ENCODE results near the gene WWC1. TPM values are rescaled to one million over a fixed set of nuclear protein-coding genes. Genes with fewer than 3 reads are reported as not detected.
A peak's percentile ranks its signal among the peaks of the same experiment; 100 is the strongest.

The WWC1 gene
- total RNA-seq, 1 donor from 2014 or later: 1.5 TPM

GRCh38 chr5:168401226-168401625, 109.8 kb downstream of the WWC1 start:
- DNase-seq: no peak
- Mint-ChIP-seq H3K9me3 (ENCODE audit: unreplicated experiment) (no peaks in the 10 kb centered on the region), H3K36me3 (ENCODE audit: unreplicated experiment) (no peaks in the 10 kb centered on the region), H3K4me1 (ENCODE audit: low read depth, unreplicated experiment) (no peaks in the 10 kb centered on the region), H3K27ac (ENCODE audit: unreplicated experiment) (no peak overlapping the region), H3K4me3 (ENCODE audit: unreplicated experiment) (no peak overlapping the region), H3K27me3 (ENCODE audit: unreplicated experiment) (peaks cover 2% of the 10 kb centered on the region)
- TF ChIP-seq CTCF (IDR thresholded peaks at IDR 0.05; ENCODE audit: partially characterized antibody, unreplicated experiment): no peak

GRCh38 chr5:168401880-168402279, 110.4 kb downstream of the WWC1 start:
- TF ChIP-seq CTCF (IDR thresholded peaks at IDR 0.05; ENCODE audit: partially characterized antibody, unreplicated experiment): no peak
- no peaks in the 10 kb centered on the region for H3K9me3 Mint-ChIP-seq (ENCODE audit: unreplicated experiment)
- DNase-seq: no peak
- H3K27me3 Mint-ChIP-seq (ENCODE audit: unreplicated experiment): peaks cover 2% of the 10 kb centered on the region
- H3K36me3 Mint-ChIP-seq (ENCODE audit: unreplicated experiment): no peaks in the 10 kb centered on the region
- H3K4me1 Mint-ChIP-seq (ENCODE audit: low read depth, unreplicated experiment): no peaks in the 10 kb centered on the region
- H3K4me3 Mint-ChIP-seq (ENCODE audit: unreplicated experiment): no peak overlapping the region
- H3K27ac Mint-ChIP-seq (ENCODE audit: unreplicated experiment): no peak overlapping the region

GRCh38 chr5:168404365-168404764, 112.9 kb downstream of the WWC1 start:
- peaks cover 15% of the 10 kb centered on the region for H3K27me3 Mint-ChIP-seq (ENCODE audit: unreplicated experiment)
- H3K4me1 Mint-ChIP-seq (ENCODE audit: low read depth, unreplicated experiment): peaks cover 10% of the 10 kb centered on the region
- H3K36me3 Mint-ChIP-seq (ENCODE audit: unreplicated experiment): no peaks in the 10 kb centered on the region
- no peak overlapping the region for H3K27ac Mint-ChIP-seq (ENCODE audit: unreplicated experiment)
- TF ChIP-seq CTCF (IDR thresholded peaks at IDR 0.05; ENCODE audit: partially characterized antibody, unreplicated experiment): no peak
- DNase-seq: no peak
- peaks cover 10% of the 10 kb centered on the region for H3K9me3 Mint-ChIP-seq (ENCODE audit: unreplicated experiment)
- no peak overlapping the region for H3K4me3 Mint-ChIP-seq (ENCODE audit: unreplicated experiment)

GRCh38 chr5:168407211-168407610, 115.8 kb downstream of the WWC1 start:
- no peak for DNase-seq
- H3K27ac Mint-ChIP-seq (ENCODE audit: unreplicated experiment): no peak overlapping the region
- H3K9me3 Mint-ChIP-seq (ENCODE audit: unreplicated experiment): peaks cover 10% of the 10 kb centered on the region
- H3K36me3 Mint-ChIP-seq (ENCODE audit: unreplicated experiment): no peaks in the 10 kb centered on the region
- peaks cover 16% of the 10 kb centered on the region for H3K27me3 Mint-ChIP-seq (ENCODE audit: unreplicated experiment)
- H3K4me1 Mint-ChIP-seq (ENCODE audit: low read depth, unreplicated experiment): peaks cover 11% of the 10 kb centered on the region
- H3K4me3 Mint-ChIP-seq (ENCODE audit: unreplicated experiment): no peak overlapping the region
- TF ChIP-seq CTCF (IDR thresholded peaks at IDR 0.05; ENCODE audit: partially characterized antibody, unreplicated experiment): no peak

- Mint-ChIP-seq H3K4me3 (ENCODE audit: unreplicated experiment) (no peak overlapping the region), H3K36me3 (ENCODE audit: unreplicated experiment) (no peaks in the 10 kb centered on the region)
- DNase-seq: peak; percentile 64
Measured at GRCh38 chr5:168408561-168409305, 117.3 kb downstream of the WWC1 start.

More at GRCh38 chr5:168408561-168409305, 117.3 kb downstream of the WWC1 start:
- Mint-ChIP-seq H3K27ac (ENCODE audit: unreplicated experiment) (no peak overlapping the region), H3K4me1 (ENCODE audit: low read depth, unreplicated experiment) (peaks cover 11% of the 10 kb centered on the region), H3K27me3 (ENCODE audit: unreplicated experiment) (peaks cover 19% of the 10 kb centered on the region), H3K9me3 (ENCODE audit: unreplicated experiment) (peaks cover 10% of the 10 kb centered on the region)
- no peak for TF ChIP-seq CTCF (IDR thresholded peaks at IDR 0.05; ENCODE audit: partially characterized antibody, unreplicated experiment)

Measured in glutamatergic neuron (in vitro differentiated cells).